Measurements from ENCODE around the gene PRPS1L1.

Gene PRPS1L1

DNA sequence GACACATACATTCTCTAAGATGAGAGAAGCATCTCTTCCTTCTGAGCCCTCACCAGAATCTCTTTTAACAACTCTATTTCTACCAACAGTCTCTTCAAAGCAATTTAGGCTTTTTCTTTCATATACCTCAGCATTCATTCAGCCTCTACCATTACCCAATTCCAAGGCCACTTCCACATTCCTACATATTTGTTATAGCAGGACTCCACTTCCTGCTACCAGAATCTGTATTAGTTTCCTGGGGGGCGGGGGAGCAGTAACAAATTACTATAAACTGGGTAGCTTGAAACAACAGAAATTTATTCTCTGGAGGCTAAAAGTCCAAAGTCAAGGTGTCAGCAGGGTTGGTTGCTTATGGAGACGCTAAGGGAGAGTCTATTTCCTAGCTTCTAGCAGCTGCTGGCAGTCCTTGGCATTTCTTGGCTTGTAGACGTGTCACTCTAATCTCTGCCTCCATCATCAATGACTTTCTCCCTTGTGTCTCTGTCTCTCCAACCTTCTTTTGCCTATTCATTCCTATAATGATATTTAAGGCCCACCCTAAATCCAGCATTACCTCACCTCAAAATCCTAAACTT, 7.4 kb downstream of the PRPS1L1 start:
- no peak for TF ChIP-seq FOXP2 (optimal IDR thresholded peaks at IDR 0.05; ENCODE audit: control extremely low read depth, extremely low read length, insufficient read depth)
- no peak for TF ChIP-seq EZH2 (IDR thresholded peaks at IDR 0.05)
- TF ChIP-seq POLR2AphosphoS5 (IDR thresholded peaks at IDR 0.05; ENCODE audit: borderline replicate concordance, low read depth, low read length): no peak
- H3K9me3 ChIP-seq (ENCODE audit: low read depth, low read length): no peaks in the 10 kb centered on the region
- H3K9ac ChIP-seq (ENCODE audit: insufficient read length): no peak overlapping the region
- DNase-seq (ENCODE audit: low read depth, low spot score): no peak
- H3K4me3 ChIP-seq: no peak overlapping the region
- H3K27ac ChIP-seq: peak overlapping the region; percentile 72
- no peaks in the 10 kb centered on the region for H3K36me3 ChIP-seq (ENCODE audit: insufficient read depth, low read length)

DNA sequence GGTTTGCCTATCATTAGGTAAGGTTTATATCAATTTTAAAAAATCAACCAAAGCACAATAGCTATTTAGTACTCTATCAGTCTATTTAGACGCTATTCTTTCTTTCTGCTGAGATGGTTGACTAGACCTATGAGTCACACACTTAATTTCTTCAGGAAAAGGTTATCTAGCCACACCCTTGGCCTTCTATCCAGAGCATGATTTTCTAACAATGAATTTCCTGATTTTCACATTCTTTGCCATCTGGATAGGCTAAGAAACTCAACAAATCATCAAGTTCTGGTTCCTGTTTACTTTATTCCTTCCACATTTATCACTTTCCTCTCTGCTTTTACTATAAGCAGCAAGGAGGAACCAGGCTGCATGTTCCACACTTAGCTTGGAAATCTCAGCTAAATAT, 8.1 kb downstream of the PRPS1L1 start:
- H3K9me3 ChIP-seq (ENCODE audit: low read depth, low read length): no peaks in the 10 kb centered on the region
- H3K36me3 ChIP-seq (ENCODE audit: insufficient read depth, low read length): no peaks in the 10 kb centered on the region
- DNase-seq (ENCODE audit: low read depth, low spot score): peak; percentile 16
- no peak overlapping the region for H3K9ac ChIP-seq (ENCODE audit: insufficient read length)
- no peak overlapping the region for H3K4me3 ChIP-seq
- TF ChIP-seq FOXP2 (optimal IDR thresholded peaks at IDR 0.05; ENCODE audit: control extremely low read depth, extremely low read length, insufficient read depth) (no peak), POLR2AphosphoS5 (IDR thresholded peaks at IDR 0.05; ENCODE audit: borderline replicate concordance, low read depth, low read length) (no peak), EZH2 (IDR thresholded peaks at IDR 0.05) (no peak)
- peak overlapping the region; percentile 72 for H3K27ac ChIP-seq

DNA sequence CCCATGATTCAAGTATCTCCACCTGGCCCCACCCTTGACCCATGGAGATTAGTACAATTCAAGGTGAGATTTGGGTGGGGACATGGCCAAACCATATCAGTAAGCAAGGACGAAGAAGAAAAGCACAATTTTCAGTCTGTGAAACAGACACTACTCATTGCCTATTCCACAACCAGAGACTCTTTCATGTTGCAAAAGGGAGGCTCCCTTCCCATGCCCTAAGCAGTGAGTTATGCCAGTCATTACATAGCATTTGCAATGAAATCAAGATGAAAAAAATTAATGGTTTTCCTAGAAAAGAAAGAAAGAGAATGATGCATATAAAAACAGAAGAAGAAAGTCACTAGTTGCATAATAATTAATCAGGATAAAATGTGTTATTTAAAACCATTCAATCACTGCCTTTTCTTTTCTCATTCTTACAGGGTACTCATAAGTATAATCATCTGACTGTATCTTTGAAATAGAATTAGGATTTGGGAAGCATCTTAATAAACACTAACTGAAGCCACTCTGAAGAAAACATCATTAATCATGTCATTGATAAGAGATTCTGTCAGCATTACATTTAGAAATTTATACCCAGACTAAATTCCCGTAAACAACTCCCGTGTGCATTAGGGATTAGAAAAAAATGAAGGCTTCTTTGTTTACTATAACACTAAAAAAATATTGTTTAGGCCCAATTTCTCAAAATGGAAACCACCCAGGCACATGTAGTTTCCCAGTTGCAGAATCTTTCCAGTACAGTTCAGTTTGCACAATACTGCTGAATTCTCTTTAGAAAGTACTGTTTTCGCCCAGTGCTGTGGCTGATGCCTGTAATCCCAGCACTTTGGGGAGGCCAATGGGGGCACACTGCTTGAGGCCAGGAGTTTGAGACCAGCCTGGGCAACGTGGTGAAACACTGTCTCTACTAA, 9.1 kb downstream of the PRPS1L1 start:
- Histone ChIP-seq H3K9me3 (ENCODE audit: low read depth, low read length) (no peaks in the 10 kb centered on the region), H3K27ac (0 out of 2 replicates have a peak overlapping the region, but pooled peaks have one; percentile 72), H3K36me3 (ENCODE audit: insufficient read depth, low read length) (no peaks in the 10 kb centered on the region), H3K4me3 (no peak overlapping the region), H3K9ac (ENCODE audit: insufficient read length) (no peak overlapping the region)
- DNase-seq (ENCODE audit: low read depth, low spot score): no peak
- no peak for TF ChIP-seq EZH2 (IDR thresholded peaks at IDR 0.05)
- no peak for TF ChIP-seq FOXP2 (optimal IDR thresholded peaks at IDR 0.05; ENCODE audit: control extremely low read depth, extremely low read length, insufficient read depth)
- no peak for TF ChIP-seq POLR2AphosphoS5 (IDR thresholded peaks at IDR 0.05; ENCODE audit: borderline replicate concordance, low read depth, low read length)

DNA sequence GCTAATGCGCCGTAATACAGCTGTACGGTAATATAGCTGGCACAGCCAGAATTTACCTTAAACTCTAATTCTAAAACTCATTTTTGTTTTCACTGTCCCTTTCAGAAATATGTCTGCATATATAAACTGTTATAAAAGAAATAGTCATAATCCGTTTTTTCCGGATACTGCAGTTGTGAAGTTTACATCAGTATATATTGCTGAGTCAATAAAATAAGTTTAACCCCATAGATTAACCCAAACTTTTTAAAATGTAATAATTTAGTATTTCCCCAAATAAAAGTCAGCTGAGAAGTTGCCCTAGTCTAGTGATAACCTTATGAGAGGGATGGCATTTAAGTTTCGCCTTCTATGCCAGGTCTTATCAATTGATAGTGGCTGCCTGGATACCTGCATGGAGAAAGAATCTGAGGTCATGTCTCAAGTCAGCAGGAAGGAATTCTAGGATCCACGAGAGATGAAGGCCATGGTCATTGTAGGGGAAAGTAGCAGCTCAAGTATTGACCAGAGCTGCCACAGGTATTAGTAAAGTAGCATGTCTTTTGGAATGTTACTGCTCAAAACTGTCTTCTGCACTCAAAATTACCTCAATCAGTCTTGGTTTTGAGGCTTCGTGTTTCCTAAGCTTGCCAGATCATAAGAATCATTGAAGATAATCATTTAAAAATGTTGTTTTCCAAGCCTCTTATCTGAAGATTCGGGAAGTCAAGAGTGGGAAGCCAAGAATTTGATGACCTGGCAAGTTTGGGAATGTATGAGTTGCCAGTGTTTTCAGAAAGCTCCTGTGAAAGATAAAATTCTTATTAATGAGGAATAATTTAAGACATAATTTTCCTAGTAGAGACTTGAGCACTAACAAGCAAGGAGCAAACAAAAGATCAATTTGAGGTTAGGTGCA, 10.8 kb downstream of the PRPS1L1 start:
- no peak for DNase-seq (ENCODE audit: low read depth, low spot score)
- H3K27ac ChIP-seq: no peak overlapping the region
- H3K36me3 ChIP-seq (ENCODE audit: insufficient read depth, low read length): no peaks in the 10 kb centered on the region
- H3K4me3 ChIP-seq: no peak overlapping the region
- H3K9me3 ChIP-seq (ENCODE audit: low read depth, low read length): no peaks in the 10 kb centered on the region
- H3K9ac ChIP-seq (ENCODE audit: insufficient read length): no peak overlapping the region
- TF ChIP-seq EZH2 (IDR thresholded peaks at IDR 0.05): no peak
- TF ChIP-seq FOXP2 (optimal IDR thresholded peaks at IDR 0.05; ENCODE audit: control extremely low read depth, extremely low read length, insufficient read depth): no peak
- TF ChIP-seq POLR2AphosphoS5 (IDR thresholded peaks at IDR 0.05; ENCODE audit: borderline replicate concordance, low read depth, low read length): no peak

DNA sequence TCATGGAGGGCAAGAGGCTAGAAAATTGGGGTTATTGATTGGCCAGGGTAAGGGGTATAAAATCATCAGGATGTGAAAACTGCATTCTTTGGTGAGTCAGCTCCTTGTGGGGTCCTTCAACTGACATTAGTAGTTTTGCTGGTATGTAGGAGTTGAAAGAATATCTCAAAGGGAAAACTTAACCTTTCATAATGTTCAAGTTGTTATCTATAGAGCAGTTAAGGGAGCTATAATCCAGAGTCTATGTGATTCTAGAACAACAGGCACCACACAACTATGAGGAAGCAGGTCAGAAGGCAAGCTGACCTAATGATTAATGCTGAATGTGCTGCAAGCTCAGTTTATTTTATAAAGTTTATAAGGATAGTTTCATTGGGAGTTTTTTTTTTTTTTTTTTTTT, 13.7 kb downstream of the PRPS1L1 start:
- no peak for TF ChIP-seq EZH2 (IDR thresholded peaks at IDR 0.05)
- no peak for TF ChIP-seq FOXP2 (optimal IDR thresholded peaks at IDR 0.05; ENCODE audit: control extremely low read depth, extremely low read length, insufficient read depth)
- no peak for TF ChIP-seq POLR2AphosphoS5 (IDR thresholded peaks at IDR 0.05; ENCODE audit: borderline replicate concordance, low read depth, low read length)
- DNase-seq (ENCODE audit: low read depth, low spot score): no peak

DNA sequence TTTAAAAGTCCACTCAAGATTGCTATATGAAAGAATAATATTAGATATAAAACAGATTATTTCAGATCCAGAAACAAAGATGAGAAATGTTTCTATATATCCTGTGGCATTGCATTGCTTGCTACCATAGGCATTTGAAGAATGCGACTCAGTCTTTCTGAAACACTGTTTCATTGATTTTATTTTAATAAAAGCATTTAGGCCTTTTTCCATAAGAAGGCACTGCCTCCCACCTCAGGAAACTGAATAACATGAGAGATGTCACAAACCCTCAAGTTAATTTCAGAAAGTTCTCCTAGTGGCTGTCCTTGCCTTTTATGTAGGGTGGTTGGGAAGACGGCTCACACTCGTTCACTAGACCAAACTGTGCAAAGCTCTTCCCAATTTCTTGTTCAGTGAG, 23.3 kb downstream of the PRPS1L1 start:
- Histone ChIP-seq H3K36me3 (ENCODE audit: insufficient read depth, low read length) (no peaks in the 10 kb centered on the region), H3K27ac (no peak overlapping the region), H3K4me3 (no peak overlapping the region), H3K9me3 (ENCODE audit: low read depth, low read length) (no peaks in the 10 kb centered on the region), H3K9ac (ENCODE audit: insufficient read length) (no peak overlapping the region)
- no peak for DNase-seq (ENCODE audit: low read depth, low spot score)
- TF ChIP-seq EZH2 (IDR thresholded peaks at IDR 0.05) (no peak), POLR2AphosphoS5 (IDR thresholded peaks at IDR 0.05; ENCODE audit: borderline replicate concordance, low read depth, low read length) (no peak)

More for the DNA sequence above, 13.7 kb downstream of the PRPS1L1 start:
- no peaks in the 10 kb centered on the region for H3K9me3 ChIP-seq (ENCODE audit: low read depth, low read length)
- no peak overlapping the region for H3K9ac ChIP-seq (ENCODE audit: insufficient read length)
- no peaks in the 10 kb centered on the region for H3K36me3 ChIP-seq (ENCODE audit: insufficient read depth, low read length)
- H3K27ac ChIP-seq: no peak overlapping the region
- no peak overlapping the region for H3K4me3 ChIP-seq

GRCh38 chr7:18003286-18003994, 24.2 kb downstream of the PRPS1L1 start:
- no peak for DNase-seq (ENCODE audit: low read depth, low spot score)
- Histone ChIP-seq H3K36me3 (ENCODE audit: insufficient read depth, low read length) (no peaks in the 10 kb centered on the region), H3K27ac (no peak overlapping the region), H3K9ac (ENCODE audit: insufficient read length) (no peak overlapping the region), H3K4me3 (no peak overlapping the region), H3K9me3 (ENCODE audit: low read depth, low read length) (no peaks in the 10 kb centered on the region)
- TF ChIP-seq EZH2 (IDR thresholded peaks at IDR 0.05) (no peak), FOXP2 (optimal IDR thresholded peaks at IDR 0.05; ENCODE audit: control extremely low read depth, extremely low read length, insufficient read depth) (no peak), POLR2AphosphoS5 (IDR thresholded peaks at IDR 0.05; ENCODE audit: borderline replicate concordance, low read depth, low read length) (no peak)

Data from SK-N-MC (cell line).